ENCODE results near the gene TAF6L.
"Not testable (repeated sequence)": the region's sequence is repeated elsewhere in the genome, so short reads cannot be mapped to it uniquely, and the experiment has no call there.

Gene TAF6L

GRCh38 chr11:62727165-62727871 lies 43.9 kb upstream of the TAF6L start, which contains the start of gene HNRNPUL2:
TSS of gene HNRNPUL2 (minus strand) at chr11:62727457. CDS start at chr11:62727156, 301 bp downstream.
- TF ChIP-seq CTCF (IDR thresholded peaks at IDR 0.05; ENCODE audit: low read depth, low read length), result no peak; the same call in 1 of the 2 replicates
- DNase-seq (ENCODE audit: extremely low read depth, low read depth), result peak; percentile 99

GRCh38 chr11:62727872-62728170 lies 43.4 kb upstream of the TAF6L start:
- peak; percentile 93 for DNase-seq (ENCODE audit: extremely low read depth, low read depth)
- TF ChIP-seq CTCF (IDR thresholded peaks at IDR 0.05; ENCODE audit: low read depth, low read length), result no peak

- TF ChIP-seq CTCF (IDR thresholded peaks at IDR 0.05; ENCODE audit: low read depth, low read length), result no peak
- DNase-seq (ENCODE audit: extremely low read depth, low read depth), result peak; percentile 59
These were observed 42.8 kb upstream of the TAF6L start, which contains the start of gene TTC9C for GRCh38 chr11:62728171-62728988. TSS of gene TTC9C (plus strand) at chr11:62728486. CDS start at chr11:62728849, 363 bp downstream.

- not testable (repeated sequence) for DNase-seq (ENCODE audit: extremely low read depth, low read depth)
These were observed 41.1 kb upstream of the TAF6L start for GRCh38 chr11:62730076-62730475.

GRCh38 chr11:62732830-62733229 lies 38.4 kb upstream of the TAF6L start:
- no peak for DNase-seq (ENCODE audit: extremely low read depth, low read depth)
- TF ChIP-seq CTCF (IDR thresholded peaks at IDR 0.05; ENCODE audit: low read depth, low read length), result no peak; the same call in none of the 2 replicates

GRCh38 chr11:62737196-62737595 lies 34.0 kb upstream of the TAF6L start:
- no peak for TF ChIP-seq CTCF (IDR thresholded peaks at IDR 0.05; ENCODE audit: low read depth, low read length)
- DNase-seq (ENCODE audit: extremely low read depth, low read depth), result no peak

GRCh38 chr11:62747475-62748160 lies 23.6 kb upstream of the TAF6L start:
- no peak for DNase-seq (ENCODE audit: extremely low read depth, low read depth)
- TF ChIP-seq CTCF (IDR thresholded peaks at IDR 0.05; ENCODE audit: low read depth, low read length), result no peak

- DNase-seq (ENCODE audit: extremely low read depth, low read depth), result not testable (repeated sequence)
These were observed 21.3 kb upstream of the TAF6L start for GRCh38 chr11:62749931-62750330.
